22Rv1 (cell line): Measurements from ENCODE around the gene BPGM.

Experiments used
- CTCF ChIP-seq: fragments of 450-650 bp; IDR thresholded peaks from 2 replicates; pipeline ENCODE4 v1.5.1; 2017; ENCODE audit warnings: mild to moderate bottlenecking
- ZFX ChIP-seq: fragments of 450-650 bp; IDR thresholded peaks from 2 replicates; pipeline ENCODE4 v1.6.1; 2017; ENCODE audit warnings: antibody characterized with exemption, borderline replicate concordance

GRCh38 chr7:134654104-134654775 lies 7.6 kb downstream of the BPGM start:
- TF ChIP-seq CTCF (no peak), ZFX (no peak)
